Esophagus muscularis mucosa (tissue), 4 donors: ENCODE measurements around the gene YEATS4.

Experiments
- EP300 ChIP-seq: sonication (generic); formaldehyde crosslinking; IDR thresholded peaks from one replicate; pipeline ENCODE4 v1.6.1; 2017; ENCODE audit warnings: antibody characterized with exemption
- POLR2A ChIP-seq: fragments of 450-650 bp; IDR thresholded peaks from one replicate; pipeline ENCODE4 v1.6.1; 2017; ENCODE audit warnings: antibody characterized with exemption, moderate library complexity, mild to moderate bottlenecking, low read depth
- POLR2AphosphoS5 ChIP-seq, 2 donors: sonication (generic); formaldehyde crosslinking; IDR thresholded peaks; one replicate each; pipeline ENCODE4 v1.6.1; 2017; ENCODE audit warnings: antibody characterized with exemption in 2 of 2
- TF ChIP-seq, protein P1 (sequence below), 3 experiments: fragments of 200-600 bp in 2 of 3; fragments of 450-650 bp in 1 of 3; sonication (generic) in 2 of 3; IDR thresholded peaks; one replicate each; pipeline ENCODE4 v1.5.1; 2017 to 2019; ENCODE audit warnings: antibody characterized with exemption in 3 of 3, mild to moderate bottlenecking in 2 of 3, moderate library complexity in 1 of 3

DNA sequence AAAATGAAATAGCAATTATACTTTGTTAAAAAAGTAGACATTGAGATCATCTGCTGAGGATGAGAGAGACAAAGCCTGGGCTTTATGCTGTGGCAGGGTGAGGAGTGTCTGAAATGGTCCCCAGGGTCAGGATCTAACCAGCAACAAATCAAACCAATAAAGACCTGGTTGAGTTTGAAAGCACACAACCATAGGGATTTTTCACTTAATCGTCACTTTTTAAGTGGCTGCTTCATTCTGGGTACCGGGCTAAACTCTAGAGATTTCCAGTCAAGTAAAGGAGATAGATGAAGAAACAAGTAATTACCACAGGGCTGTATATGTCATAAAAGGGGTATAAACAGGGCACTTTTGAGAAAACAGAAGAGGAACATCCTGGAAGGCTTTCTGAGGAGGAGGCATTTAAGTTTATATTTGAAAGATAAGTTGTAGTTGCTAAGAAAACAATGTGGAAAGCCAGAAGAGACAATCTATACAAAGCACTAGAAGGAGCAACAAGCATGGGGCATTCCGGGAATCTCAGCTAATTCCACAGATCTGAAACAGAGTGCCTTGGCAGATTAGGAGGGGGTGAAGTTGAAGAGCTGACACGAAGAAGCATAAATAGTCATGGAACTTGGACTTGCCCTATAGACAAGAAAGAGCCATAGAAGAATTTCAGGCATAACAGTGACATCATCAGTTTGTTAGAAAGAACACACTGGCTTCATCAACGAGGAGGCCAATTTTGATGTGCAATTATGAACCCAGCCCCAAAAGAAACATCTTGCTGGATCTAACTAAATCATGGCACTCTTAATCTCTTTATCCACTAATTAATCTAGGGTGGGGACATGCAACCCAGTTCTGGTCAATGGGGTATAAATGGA is 63.7 kb downstream of the YEATS4 start:
- TF ChIP-seq, protein P1, sequence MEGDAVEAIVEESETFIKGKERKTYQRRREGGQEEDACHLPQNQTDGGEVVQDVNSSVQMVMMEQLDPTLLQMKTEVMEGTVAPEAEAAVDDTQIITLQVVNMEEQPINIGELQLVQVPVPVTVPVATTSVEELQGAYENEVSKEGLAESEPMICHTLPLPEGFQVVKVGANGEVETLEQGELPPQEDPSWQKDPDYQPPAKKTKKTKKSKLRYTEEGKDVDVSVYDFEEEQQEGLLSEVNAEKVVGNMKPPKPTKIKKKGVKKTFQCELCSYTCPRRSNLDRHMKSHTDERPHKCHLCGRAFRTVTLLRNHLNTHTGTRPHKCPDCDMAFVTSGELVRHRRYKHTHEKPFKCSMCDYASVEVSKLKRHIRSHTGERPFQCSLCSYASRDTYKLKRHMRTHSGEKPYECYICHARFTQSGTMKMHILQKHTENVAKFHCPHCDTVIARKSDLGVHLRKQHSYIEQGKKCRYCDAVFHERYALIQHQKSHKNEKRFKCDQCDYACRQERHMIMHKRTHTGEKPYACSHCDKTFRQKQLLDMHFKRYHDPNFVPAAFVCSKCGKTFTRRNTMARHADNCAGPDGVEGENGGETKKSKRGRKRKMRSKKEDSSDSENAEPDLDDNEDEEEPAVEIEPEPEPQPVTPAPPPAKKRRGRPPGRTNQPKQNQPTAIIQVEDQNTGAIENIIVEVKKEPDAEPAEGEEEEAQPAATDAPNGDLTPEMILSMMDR (IDR thresholded peaks at IDR 0.05) = no peak
- no peak for TF ChIP-seq EP300
- TF ChIP-seq POLR2A = no peak
- no peak for TF ChIP-seq POLR2AphosphoS5 (IDR thresholded peaks at IDR 0.05)
